Hepatocyte (in vitro differentiated cells): Measurements from ENCODE around the gene GATAD1.

Source experiments
- EZH2 ChIP-seq: fragments of 200-600 bp; sonication (generic); IDR thresholded peaks from 2 replicates; pipeline ENCODE4 v1.6.1; 2016; ENCODE audit warnings: antibody characterized with exemption, mild to moderate bottlenecking, borderline replicate concordance
- EZH2phosphoT487 ChIP-seq: fragments of 200-600 bp; sonication (generic); IDR thresholded peaks from one replicate; pipeline ENCODE4 v1.6.1; 2018; ENCODE audit warnings: antibody characterized with exemption, mild to moderate bottlenecking, low read depth, moderate library complexity; ENCODE audit not compliant: unreplicated experiment, severe bottlenecking

- TF ChIP-seq EZH2 (no peak), EZH2phosphoT487 (no peak)
Measured at GRCh38 chr7:92461027-92462003, 14.0 kb downstream of the GATAD1 start.
